Urinary bladder (tissue), 4 donors: ENCODE results near the gene RHD. TPM values are rescaled to one million over a fixed set of nuclear protein-coding genes. Genes with fewer than 3 reads are reported as not detected.
"Not testable (repeated sequence)": the region's sequence is repeated elsewhere in the genome, so short reads cannot be mapped to it uniquely, and the experiment has no call there.

ENCODE experiments used
- DNase-seq: peaks from one replicate; pipeline ENCODE4 v3.0.0-alpha.2; 2015; ENCODE audit errors: extremely low spot score
- H3K27ac ChIP-seq: one replicate; pipeline ENCODE4 v1.5.1; 2013; ENCODE audit warnings: low read depth, mild to moderate bottlenecking, moderate library complexity
- H3K36me3 ChIP-seq: one replicate; pipeline ENCODE4 v1.6.1; 2013; ENCODE audit warnings: mild to moderate bottlenecking, moderate library complexity; ENCODE audit not compliant: insufficient read depth
- H3K4me1 ChIP-seq: one replicate; pipeline ENCODE4 v1.6.1; 2013; ENCODE audit warnings: mild to moderate bottlenecking, moderate library complexity; ENCODE audit not compliant: insufficient read depth
- H3K4me3 ChIP-seq: one replicate; pipeline ENCODE4 v1.5.1; 2013; ENCODE audit warnings: low read depth, low read length
- WGBS: extraction: QIAGEN DNeasy Blood & Tissue Kit; methylation state at CpG from one replicate; pipeline ENCODE4 v1.1.7; 2013; 5-methylcytosine and 5-hydroxymethylcytosine counted together
- polyA plus RNA-seq: library from polyadenylated mRNA; stranded (reverse); fragments of 200-250 nt; gene quantifications from one replicate; pipeline ENCODE4 v1.2.3, GENCODE V29; 2013
- total RNA-seq: library from RNA; depleted of rRNA; stranded (reverse); fragments of >200 nt; gene quantifications from one replicate; pipeline ENCODE4 v1.2.3, GENCODE V29; 2014
- donor health status: healthy with polysubstance abuse.
- donor health status: healthy.

RHD gene
- total and polyA plus RNA-seq, 2 donors = 0.69 TPM; not detected in 1

GRCh38 chr1:25268143-25268760 lies 4.1 kb upstream of the RHD start:
- not testable (repeated sequence) for H3K4me1 ChIP-seq, H3K36me3 ChIP-seq, H3K27ac ChIP-seq, DNase-seq
- WGBS = 40% methylated on average over 14 of the region's 14 CpGs
- peak overlapping the region; percentile 0 for H3K4me3 ChIP-seq

DNA sequence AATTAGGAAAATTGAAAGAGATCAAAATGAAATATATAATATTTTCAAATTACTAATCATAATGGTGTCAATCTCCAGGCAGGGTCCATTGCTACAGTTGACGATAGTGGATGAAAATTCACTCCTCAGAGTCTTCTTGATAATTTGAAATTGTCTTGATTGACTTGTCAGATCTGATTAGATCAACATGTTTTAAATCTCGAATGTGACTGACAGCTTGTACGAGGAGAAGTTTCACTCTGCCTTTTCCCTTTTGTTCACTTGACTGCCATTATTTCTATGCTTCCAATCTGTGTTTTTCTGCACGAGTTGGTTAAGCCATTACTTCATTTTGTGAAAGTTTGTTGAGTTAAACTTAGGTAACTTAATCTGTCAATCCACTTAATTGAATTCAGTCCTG lies 3.3 kb downstream of the RHD start:
- DNase-seq, H3K4me3 ChIP-seq, H3K36me3 ChIP-seq, H3K27ac ChIP-seq, H3K4me1 ChIP-seq: not testable (repeated sequence)
- 75% methylated on average over 4 of the region's 4 CpGs for WGBS

DNA sequence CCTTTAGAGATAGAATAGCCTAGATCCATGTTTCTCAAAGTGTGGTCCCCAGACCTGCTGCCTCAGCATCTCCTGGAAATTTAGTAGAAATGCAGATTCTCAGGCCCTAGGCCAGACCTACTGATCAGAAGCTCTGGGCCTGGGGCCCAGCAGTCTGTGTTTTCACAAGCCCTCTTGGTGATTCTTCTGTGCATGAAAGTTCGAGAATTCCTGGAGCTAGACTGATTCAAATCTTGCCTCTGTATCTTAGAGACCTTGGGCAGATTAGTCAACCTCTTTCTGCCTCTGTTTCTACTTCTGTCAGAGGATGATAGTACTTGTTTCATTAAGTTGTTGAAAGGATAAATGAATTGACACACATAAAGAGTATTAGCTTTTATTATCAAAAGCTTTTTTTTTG lies 5.0 kb downstream of the RHD start:
- not testable (repeated sequence) for H3K27ac ChIP-seq, DNase-seq, H3K4me1 ChIP-seq, H3K4me3 ChIP-seq, H3K36me3 ChIP-seq
- WGBS = 92% methylated on average over 1 of the region's 1 CpG

- H3K27ac ChIP-seq, H3K36me3 ChIP-seq, DNase-seq: not testable (repeated sequence)
Observed at GRCh38 chr1:25278358-25278757, 6.0 kb downstream of the RHD start.

GRCh38 chr1:25278790-25279189 lies 6.5 kb downstream of the RHD start:
- 55% methylated on average over 5 of the region's 8 CpGs for WGBS
- DNase-seq, H3K4me3 ChIP-seq, H3K36me3 ChIP-seq, H3K4me1 ChIP-seq, H3K27ac ChIP-seq: not testable (repeated sequence)

More at GRCh38 chr1:25278358-25278757, 6.0 kb downstream of the RHD start:
- not testable (repeated sequence) for H3K4me3 ChIP-seq, H3K4me1 ChIP-seq
- 61% methylated on average over 2 of the region's 2 CpGs for WGBS

- not testable (repeated sequence) for H3K4me1 ChIP-seq, H3K4me3 ChIP-seq, H3K27ac ChIP-seq, DNase-seq, H3K36me3 ChIP-seq
- 76% methylated on average over 4 of the region's 5 CpGs for WGBS
Observed at GRCh38 chr1:25279693-25280111, 7.4 kb downstream of the RHD start.

DNA sequence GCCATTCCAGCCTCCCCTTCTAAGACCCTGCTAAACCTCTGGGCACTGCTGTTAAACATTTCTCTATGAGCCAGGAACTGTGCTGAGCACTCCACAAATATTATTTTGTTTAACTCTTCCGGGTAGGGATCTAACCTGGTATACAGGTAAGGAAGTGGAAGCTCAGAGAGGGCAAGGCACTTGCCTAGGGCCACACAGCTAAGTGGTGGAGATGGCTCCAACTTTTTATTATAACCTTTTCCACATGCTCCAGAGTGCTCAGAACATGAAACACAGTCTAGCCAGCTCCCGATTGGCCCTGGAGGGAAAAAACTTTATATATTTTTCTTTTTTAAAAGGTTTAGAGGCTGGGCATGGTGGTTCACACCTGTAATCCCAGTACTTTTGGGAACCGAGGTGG lies 13.6 kb downstream of the RHD start:
- DNase-seq, H3K36me3 ChIP-seq, H3K4me3 ChIP-seq, H3K4me1 ChIP-seq, H3K27ac ChIP-seq: not testable (repeated sequence)
- 82% methylated on average over 3 of the region's 3 CpGs for WGBS

DNA sequence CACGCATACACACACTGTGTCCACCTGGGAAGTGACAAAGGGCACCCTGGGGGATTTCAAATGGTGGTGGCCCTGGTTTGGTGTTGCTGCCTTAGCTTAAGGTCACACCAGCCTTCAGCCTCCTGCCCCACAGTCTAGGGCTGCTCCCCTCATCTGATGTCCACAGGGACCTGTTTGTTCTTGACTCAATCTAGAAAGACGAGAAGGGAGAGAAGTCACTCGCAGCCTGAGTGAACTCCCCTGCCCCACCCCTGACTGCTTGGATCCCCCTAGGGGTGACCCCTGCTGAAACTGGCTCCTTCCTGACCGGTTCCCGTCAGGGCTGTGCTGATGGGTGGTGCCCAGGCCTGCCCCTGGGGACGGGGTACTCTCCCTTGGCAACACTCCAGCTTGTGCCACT lies 14.9 kb downstream of the RHD start:
- WGBS = 52% methylated on average over 5 of the region's 6 CpGs
- H3K27ac ChIP-seq, DNase-seq: not testable (repeated sequence)

GRCh38 chr1:25288573-25289101 lies 16.3 kb downstream of the RHD start:
- not testable (repeated sequence) for H3K4me1 ChIP-seq, H3K27ac ChIP-seq, DNase-seq, H3K4me3 ChIP-seq, H3K36me3 ChIP-seq
- 83% methylated on average over 4 of the region's 8 CpGs for WGBS

More for the DNA sequence above, 14.9 kb downstream of the RHD start:
- not testable (repeated sequence) for H3K4me3 ChIP-seq, H3K36me3 ChIP-seq, H3K4me1 ChIP-seq

DNA sequence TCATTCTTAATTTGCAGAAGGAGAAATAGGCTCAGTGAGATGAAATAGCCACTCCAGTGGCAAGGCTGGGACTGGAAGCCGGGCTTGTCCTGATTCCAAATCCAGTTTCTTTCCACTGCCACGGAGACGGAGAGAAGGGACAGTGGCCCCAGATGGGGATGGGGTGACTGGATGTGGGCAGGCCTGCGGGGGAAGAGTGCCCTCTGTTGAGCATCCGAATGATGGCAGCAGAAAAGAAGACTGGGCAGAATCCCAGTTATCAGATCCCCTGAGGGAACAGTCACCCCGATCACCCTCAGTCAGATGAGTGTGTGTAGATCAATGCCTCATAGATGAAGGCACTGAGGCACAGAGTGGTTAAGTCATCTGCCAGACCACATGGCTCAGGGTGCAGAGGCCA lies 17.7 kb downstream of the RHD start:
- H3K4me1 ChIP-seq, H3K4me3 ChIP-seq, H3K27ac ChIP-seq, H3K36me3 ChIP-seq, DNase-seq: not testable (repeated sequence)
- WGBS = 18% methylated on average over 5 of the region's 6 CpGs

DNA sequence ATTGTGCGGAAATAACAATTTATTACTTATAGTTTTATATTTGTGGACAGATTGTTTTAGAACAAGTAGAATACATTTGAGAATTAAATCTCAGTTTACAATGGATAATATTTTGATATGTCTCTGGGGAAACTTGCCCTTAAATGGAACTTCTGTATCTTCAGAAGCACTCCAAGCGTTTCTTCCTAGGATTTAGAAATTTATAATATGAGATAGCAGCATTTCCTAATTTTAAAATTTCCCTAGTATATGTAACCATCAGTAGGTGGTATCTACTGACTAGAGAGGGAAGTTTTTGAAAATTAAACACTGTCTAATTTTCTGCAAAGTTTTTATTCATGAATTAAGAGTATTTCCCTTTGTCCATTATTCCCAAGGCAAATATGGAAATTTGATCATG lies 21.1 kb downstream of the RHD start:
- DNase-seq, H3K27ac ChIP-seq, H3K36me3 ChIP-seq, H3K4me1 ChIP-seq, H3K4me3 ChIP-seq: not testable (repeated sequence)
- WGBS = 74% methylated on average over 2 of the region's 2 CpGs

DNA sequence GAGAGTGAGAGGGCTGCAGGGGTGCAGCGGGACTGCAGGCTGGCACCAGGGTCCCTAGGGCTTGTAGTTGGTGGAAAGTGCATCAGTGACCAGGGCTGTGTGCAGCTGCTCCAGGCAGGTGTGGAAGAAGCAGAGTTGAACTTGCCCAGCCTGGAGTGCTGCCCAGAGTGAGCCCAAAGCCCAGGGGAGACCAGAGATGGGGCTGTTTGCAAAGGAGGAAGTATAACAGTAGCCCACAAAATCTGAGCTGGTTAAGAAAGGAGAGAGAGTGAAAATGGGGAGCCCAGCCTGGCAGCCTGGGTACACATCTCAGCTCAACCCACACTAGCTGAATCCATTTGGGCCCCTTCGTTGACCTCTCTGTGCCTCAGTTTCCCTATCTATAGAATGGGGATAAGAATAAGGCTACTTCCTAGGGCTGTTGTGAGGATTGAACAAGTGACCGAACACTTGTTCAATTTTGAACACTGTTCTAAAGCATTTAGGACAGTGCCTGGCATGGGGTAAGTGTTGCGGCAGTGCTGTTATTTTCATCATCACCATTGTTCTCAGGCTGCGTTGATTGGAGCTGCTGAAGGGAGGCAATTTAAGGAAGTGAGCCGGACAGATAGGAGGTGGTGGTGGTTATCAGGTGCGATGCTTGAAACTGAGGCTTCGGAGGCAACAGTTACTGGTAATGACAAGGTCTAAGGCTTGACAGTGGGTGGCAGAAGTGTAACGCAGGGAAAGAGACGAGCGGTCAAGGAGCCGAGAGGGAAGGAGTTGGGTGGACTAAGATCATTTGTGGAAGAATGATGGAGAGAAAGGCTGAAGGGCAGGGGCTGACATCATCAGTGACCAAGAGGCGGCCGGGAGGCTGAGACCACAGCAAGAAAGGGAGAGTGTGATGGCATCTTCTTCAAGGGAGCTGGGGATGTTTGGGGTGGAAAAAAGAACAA lies 22.8 kb downstream of the RHD start:
- H3K36me3 ChIP-seq, H3K4me3 ChIP-seq, H3K27ac ChIP-seq, DNase-seq, H3K4me1 ChIP-seq: not testable (repeated sequence)
- WGBS = 82% methylated on average over 6 of the region's 14 CpGs

DNA sequence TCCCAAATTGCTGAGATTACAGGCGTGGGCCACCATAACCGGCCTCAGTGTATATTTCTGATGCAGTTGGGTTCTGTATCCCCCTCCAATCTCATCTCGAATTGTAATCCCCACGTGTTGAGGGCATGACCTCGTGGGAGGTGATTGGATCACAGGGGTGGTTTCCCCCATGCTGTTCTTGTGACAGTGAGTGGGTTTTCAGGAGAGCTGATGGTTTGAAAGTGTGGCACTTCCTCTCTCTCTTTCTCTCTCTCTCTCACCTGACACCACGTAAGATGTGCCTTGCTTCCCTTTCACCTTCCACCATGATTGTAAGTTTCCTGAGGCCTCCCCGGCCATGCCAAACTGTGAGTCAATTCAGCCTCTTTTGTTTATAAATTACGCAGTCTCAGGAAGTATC lies 24.2 kb downstream of the RHD start:
- not testable (repeated sequence) for H3K4me1 ChIP-seq, H3K4me3 ChIP-seq, DNase-seq, H3K36me3 ChIP-seq, H3K27ac ChIP-seq
- WGBS = 76% methylated on average over 7 of the region's 8 CpGs

GRCh38 chr1:25300729-25301128 lies 28.4 kb downstream of the RHD start:
- DNase-seq, H3K27ac ChIP-seq, H3K36me3 ChIP-seq, H3K4me3 ChIP-seq, H3K4me1 ChIP-seq: not testable (repeated sequence)
- WGBS = 71% methylated on average over 9 of the region's 9 CpGs
